ENCODE data around the gene VIT.

The VIT gene

GRCh38 chr2:36693825-36694224, 2.7 kb upstream of the VIT start:
- TF ChIP-seq EGR1 (IDR thresholded peaks at IDR 0.05): no peak
- no peak for TF ChIP-seq TAF1 (IDR thresholded peaks at IDR 0.05; ENCODE audit: low read depth)
- no peak for TF ChIP-seq TEAD4 (IDR thresholded peaks at IDR 0.05)
- no peak for TF ChIP-seq CEBPB (IDR thresholded peaks at IDR 0.05)
- no peak for TF ChIP-seq CREB1 (IDR thresholded peaks at IDR 0.05; ENCODE audit: low read depth)
- TF ChIP-seq NFIC (IDR thresholded peaks at IDR 0.05): no peak
- no peak for TF ChIP-seq FOXM1 (IDR thresholded peaks at IDR 0.05; ENCODE audit: borderline replicate concordance, low read depth)
- no peak for TF ChIP-seq EP300 (IDR thresholded peaks at IDR 0.05; ENCODE audit: borderline replicate concordance)
- TF ChIP-seq REST (IDR thresholded peaks at IDR 0.05; ENCODE audit: low read depth): no peak
- TF ChIP-seq YY1 (IDR thresholded peaks at IDR 0.05; ENCODE audit: low read depth): no peak
- no peak for TF ChIP-seq ZBTB7A (IDR thresholded peaks at IDR 0.05; ENCODE audit: low read depth)
- TF ChIP-seq TCF12 (IDR thresholded peaks at IDR 0.05; ENCODE audit: low read depth): no peak

DNA sequence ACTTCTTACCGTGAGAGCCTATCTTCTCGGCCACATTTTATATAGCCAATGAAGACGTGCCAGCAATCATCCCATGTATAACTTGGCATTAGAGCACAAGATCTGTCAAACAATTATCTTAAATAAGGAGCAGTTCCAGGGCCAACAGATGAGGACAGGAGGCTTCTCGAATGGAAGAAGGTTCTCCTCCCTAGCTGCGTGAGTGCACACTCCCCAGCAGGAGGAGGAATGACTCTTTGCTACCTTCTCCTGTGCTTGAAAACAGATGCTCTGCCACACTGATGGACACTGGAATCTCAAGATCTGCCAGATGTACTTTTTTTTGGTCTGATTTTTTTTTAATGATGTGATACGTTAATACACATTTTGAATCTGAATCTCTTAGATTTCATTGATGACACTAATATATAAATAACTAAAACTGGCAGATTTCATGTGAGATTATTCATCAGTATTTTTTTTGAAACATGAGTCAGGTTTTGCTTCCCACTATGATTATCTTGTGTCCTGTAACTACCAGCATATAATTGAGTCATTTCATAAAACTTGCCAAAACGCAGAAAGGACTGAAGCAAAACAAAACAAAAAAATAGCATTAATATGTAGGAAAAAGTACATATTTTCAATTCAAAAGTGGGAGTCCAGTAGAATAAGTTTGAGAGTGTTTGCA, 626 bp upstream of the VIT start:
- TF ChIP-seq, protein P1, sequence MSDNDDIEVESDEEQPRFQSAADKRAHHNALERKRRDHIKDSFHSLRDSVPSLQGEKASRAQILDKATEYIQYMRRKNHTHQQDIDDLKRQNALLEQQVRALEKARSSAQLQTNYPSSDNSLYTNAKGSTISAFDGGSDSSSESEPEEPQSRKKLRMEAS (IDR thresholded peaks at IDR 0.05): no peak
- no peak for TF ChIP-seq FOXM1 (IDR thresholded peaks at IDR 0.05; ENCODE audit: borderline replicate concordance, low read depth)
- no peak for TF ChIP-seq ZBTB7A (IDR thresholded peaks at IDR 0.05; ENCODE audit: low read depth)
- TF ChIP-seq CREB1 (IDR thresholded peaks at IDR 0.05; ENCODE audit: low read depth): no peak

GRCh38 chr2:36697424-36698066, 1.0 kb downstream of the VIT start:
- TF ChIP-seq, protein P1 (IDR thresholded peaks at IDR 0.05): no peak
- no peak for TF ChIP-seq TEAD4 (IDR thresholded peaks at IDR 0.05)
- no peak for TF ChIP-seq ZBTB7A (IDR thresholded peaks at IDR 0.05; ENCODE audit: low read depth)
- no peak for TF ChIP-seq CREB1 (IDR thresholded peaks at IDR 0.05; ENCODE audit: low read depth)
- no peak for TF ChIP-seq EP300 (IDR thresholded peaks at IDR 0.05; ENCODE audit: borderline replicate concordance)
- no peak for TF ChIP-seq TAF1 (IDR thresholded peaks at IDR 0.05; ENCODE audit: low read depth)
- TF ChIP-seq TCF12 (IDR thresholded peaks at IDR 0.05; ENCODE audit: low read depth): no peak
- TF ChIP-seq CEBPB (IDR thresholded peaks at IDR 0.05): no peak
- no peak for TF ChIP-seq RAD21 (IDR thresholded peaks at IDR 0.05; ENCODE audit: low read depth)

DNA sequence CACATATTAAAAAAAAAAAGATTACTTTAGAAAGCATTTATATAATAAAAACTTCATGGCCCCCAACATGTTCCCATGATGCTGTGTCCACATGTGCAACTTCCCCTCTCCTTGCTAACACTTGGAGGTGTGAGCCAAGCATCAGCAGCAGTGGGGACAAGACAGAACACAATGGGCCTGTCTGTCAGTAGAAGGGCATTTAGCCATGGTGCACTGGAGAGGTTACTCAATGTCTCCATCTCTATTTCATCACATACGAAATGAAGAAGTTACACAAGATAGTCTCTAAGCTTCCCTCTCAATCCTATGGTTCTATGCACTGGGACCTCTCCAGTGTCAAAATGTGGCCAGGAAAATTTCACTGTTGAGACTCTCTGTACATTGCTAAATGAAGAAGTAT, 2.5 kb downstream of the VIT start:
- TF ChIP-seq CEBPB (IDR thresholded peaks at IDR 0.05) (no peak), FOXM1 (IDR thresholded peaks at IDR 0.05; ENCODE audit: borderline replicate concordance, low read depth) (no peak), NFIC (IDR thresholded peaks at IDR 0.05) (no peak), TEAD4 (IDR thresholded peaks at IDR 0.05) (no peak), USF1 (IDR thresholded peaks at IDR 0.05) (no peak), EGR1 (IDR thresholded peaks at IDR 0.05) (no peak), YY1 (IDR thresholded peaks at IDR 0.05; ENCODE audit: low read depth) (no peak), TCF12 (IDR thresholded peaks at IDR 0.05; ENCODE audit: low read depth) (no peak), EP300 (IDR thresholded peaks at IDR 0.05; ENCODE audit: borderline replicate concordance) (no peak), RAD21 (IDR thresholded peaks at IDR 0.05; ENCODE audit: low read depth) (no peak)
- TF ChIP-seq, protein P1 (IDR thresholded peaks at IDR 0.05): no peak

- TF ChIP-seq, protein P1 (IDR thresholded peaks at IDR 0.05): no peak
- TF ChIP-seq USF1 (IDR thresholded peaks at IDR 0.05): no peak
- no peak for TF ChIP-seq ZBTB7A (IDR thresholded peaks at IDR 0.05; ENCODE audit: low read depth)
Observed at GRCh38 chr2:36700311-36700710, 3.8 kb downstream of the VIT start.

DNA sequence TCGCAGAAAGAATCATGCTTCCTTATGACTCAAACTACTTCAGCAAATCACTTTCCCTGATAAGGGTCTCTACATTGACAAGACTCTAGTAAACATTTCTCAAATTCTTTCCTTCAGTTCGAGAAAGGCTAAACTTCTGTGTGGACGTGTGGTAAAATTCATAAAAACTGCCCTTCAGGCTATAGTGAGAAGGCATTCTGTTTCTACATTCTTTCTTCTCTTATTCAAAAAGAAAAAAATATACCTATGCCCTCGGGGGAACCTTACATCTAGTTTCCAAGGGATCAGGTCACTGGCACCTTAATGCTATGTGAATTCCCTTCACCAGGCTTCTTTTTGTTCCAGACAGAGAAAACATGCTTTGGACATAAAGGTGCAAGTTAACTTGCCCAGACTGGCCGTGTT, 4.9 kb downstream of the VIT start:
- no peak for TF ChIP-seq TEAD4 (IDR thresholded peaks at IDR 0.05)
- no peak for TF ChIP-seq CREB1 (IDR thresholded peaks at IDR 0.05; ENCODE audit: low read depth)
- TF ChIP-seq ZBTB7A (IDR thresholded peaks at IDR 0.05; ENCODE audit: low read depth): no peak
- TF ChIP-seq REST (IDR thresholded peaks at IDR 0.05; ENCODE audit: low read depth): no peak
- no peak for TF ChIP-seq CEBPB (IDR thresholded peaks at IDR 0.05)
- TF ChIP-seq NFIC (IDR thresholded peaks at IDR 0.05): no peak
- TF ChIP-seq, protein P1 (IDR thresholded peaks at IDR 0.05): no peak
- TF ChIP-seq TCF12 (IDR thresholded peaks at IDR 0.05; ENCODE audit: low read depth): no peak
- no peak for TF ChIP-seq RAD21 (IDR thresholded peaks at IDR 0.05; ENCODE audit: low read depth)
- no peak for TF ChIP-seq EGR1 (IDR thresholded peaks at IDR 0.05)
- TF ChIP-seq USF1 (IDR thresholded peaks at IDR 0.05): no peak
- TF ChIP-seq YY1 (IDR thresholded peaks at IDR 0.05; ENCODE audit: low read depth): no peak

Measured in Ishikawa (cell line).